HTERT RPE-1 (cell line): ENCODE measurements around the gene WRAP73.

ENCODE experiments used
- in situ Hi-C: fragments of 300-500 bp; cut with MboI; formaldehyde crosslinking; loops from 4 replicates; pipeline ENCODE4 v1.14.3; 2020; ENCODE audit warnings: low sequenced_read_pairs

Gene WRAP73

DNA sequence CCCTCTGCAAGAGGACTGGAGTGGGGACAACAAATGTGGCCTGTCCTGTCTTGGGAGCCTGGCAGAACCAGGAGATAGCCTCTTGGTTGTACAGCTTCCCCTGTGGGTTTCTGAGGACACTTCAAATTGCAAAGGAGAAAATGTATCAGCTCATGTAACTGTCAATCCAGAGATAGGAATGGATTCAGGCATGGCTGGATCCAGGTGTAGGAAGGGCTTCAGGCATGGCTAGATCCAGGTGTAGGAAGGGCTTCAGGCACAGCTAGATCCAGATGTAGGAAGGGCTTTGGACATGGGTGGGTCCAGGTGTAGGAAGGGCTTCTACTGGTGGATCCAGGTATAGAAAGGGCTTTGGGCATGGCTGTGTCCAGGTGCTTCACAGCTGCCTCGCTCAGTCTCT, 33.3 kb upstream of the WRAP73 start:
- in situ Hi-C loops, result no loop called here

DNA sequence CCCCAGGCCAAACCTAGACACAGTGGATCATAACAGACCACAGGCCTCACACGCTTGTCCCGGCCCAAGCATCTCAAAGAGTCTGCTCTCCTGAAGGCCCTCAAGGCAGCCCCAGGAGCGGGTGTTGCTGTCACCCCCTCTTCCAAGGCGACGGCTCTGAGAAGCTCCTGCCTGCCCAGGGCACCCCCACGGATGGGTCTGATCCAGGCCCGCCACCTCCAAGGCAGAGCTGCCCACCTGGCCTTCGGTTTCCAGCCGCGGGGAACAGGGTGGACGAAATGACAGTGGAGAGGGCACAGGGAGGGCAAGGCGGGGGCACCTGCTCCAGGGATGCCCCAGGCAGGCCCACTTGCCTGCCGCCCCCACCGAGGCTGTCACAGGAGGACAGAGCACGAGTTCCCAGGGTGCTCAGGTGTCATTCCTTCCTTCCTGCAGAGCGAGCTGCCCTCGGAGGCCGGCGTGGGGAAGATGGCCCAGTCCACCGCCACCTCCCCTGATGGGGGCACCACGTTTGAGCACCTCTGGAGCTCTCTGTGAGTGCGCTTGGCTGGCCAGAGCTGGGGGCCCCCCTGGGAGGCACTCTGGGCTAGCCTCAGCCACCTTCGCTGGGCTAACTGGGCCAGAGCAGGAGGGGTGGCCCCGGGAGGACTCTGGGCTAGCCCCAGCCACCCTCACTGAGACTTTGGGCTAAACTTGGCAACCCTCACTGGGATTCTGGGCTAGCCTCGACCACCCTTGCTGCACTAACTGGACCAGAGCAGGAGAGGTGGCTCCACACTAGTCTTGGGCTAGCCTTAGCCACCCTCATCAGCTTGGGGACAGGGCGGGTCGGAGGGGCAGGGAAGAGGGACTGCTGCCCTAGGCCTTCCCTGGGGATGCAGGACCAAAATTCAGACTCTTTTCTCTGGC, 32.2 kb upstream of the WRAP73 start:
- in situ Hi-C loops, result no loop called here

DNA sequence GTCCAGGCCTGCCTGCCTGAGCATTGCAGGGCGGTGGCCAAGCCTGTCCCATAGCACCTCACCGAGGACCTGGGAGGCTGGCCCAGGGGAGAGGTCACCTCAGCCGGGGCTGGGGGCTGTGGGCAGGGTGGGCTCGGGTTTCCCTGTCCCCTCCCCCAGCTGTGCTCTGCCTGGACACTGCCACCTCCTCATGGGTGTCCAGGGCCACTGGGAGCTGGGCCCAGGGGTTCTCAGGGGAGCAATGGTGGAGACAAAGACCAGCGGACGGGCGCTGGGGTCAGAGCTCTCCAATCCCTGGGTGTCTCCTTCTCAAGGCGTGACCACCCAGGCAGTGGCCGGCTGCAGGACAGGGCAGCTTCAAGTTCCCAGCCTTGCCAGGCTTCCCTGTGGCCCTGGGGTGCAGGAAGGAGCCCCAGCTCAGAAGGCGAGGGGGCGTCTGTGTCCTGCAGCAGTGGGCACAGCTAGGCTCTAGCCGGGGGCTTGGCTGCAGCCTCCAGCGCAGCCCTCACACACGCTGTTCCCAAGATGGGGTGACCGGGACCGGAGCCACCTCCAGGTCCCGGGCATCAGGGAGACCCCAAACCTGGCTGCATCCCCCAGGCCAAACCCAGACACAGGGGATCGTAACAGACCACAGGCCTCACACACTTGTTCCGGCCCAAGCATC, 31.5 kb upstream of the WRAP73 start:
- in situ Hi-C loops, result no loop called here

DNA sequence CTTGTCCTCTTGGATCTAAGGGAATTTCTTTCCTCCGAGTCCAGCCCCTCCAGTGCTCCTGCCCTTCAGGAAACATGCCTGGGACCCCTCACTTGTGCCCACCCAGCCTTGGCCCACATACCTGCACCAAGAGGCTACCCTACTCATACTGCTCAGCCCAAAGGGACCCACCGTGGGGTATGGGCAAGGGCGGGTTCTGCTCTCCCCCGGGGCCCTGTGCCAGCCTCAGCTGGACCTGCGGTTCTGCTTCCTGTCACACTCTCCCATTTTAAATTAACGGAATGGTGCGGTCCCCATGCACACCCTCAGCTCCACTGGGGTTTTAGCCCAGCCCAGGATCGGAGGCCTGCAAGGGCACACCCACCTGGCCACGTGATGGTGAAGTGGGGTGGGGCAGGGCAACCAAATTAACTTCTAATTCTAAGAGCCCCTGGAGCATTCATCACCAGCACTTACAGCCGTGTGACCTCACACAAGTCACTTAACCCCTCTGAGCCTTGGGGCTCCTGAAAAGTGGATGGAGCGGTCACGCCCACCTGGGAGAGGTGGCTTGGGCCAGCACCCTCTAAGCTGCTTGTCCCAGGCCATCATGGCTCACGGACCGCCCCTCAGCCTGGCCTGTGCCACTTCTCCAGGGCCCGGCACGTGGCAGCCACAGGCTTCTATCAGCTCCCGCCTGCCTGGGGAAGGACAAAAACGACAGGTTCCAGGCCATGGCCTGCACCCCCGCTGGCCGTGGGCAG, 30.8 kb upstream of the WRAP73 start:
- in situ Hi-C loops, result no loop called here

DNA sequence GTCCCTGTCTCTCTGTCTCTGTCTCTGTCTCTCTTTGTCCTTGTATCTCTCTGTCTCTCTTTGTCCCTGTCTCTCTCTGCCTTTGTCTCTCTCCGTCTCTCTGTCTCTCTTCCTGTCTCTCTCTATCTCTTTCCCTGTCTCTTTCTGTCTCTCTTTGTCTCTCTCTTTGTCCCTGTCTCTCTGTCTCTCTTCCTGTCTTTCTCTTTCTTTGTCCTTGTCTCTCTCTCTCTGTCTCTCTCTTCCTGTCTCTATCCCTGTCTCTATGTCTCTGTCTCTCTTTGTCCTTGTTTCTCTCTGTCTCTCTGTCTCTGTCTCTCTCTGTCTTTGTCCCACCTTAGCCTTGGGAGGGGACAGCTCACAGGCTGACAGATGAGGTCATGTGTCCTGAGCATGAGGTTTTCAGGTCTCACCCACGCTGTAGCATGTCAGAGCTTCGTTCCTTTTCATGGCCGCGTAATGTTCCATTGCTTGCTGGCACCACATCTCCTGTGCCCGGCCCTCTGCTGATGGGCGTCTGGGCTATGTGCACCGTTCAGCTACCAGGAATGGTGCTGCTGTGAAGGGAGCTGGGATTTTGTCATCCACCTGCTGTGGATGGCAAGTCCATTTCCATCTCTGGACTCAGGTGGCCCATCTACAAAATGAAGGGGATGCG, 30.0 kb upstream of the WRAP73 start:
- in situ Hi-C loops, result no loop called here

DNA sequence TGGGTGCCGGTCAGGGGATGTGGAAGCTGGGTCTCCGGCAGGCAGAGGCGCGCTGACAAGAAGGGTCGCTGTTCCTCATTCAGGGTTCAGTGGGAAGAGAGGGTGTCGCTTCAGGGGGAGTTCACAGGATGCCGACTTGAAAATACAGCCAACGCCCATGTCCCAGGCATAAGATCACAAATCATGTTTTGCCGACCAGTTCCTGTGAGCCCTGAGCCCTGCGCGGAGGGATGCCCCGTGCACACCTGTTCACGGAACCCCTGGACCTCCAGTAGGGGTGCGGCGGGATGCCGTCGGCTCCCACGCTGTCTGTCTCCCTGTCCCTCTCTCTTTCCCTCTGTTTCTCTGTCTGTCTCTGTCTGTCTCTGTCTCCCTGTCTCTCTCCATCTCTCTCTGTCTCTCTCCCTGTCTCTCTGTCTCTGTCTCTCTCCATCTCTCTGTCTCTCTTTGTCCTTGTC, 29.2 kb upstream of the WRAP73 start:
- in situ Hi-C loops, result no loop called here

DNA sequence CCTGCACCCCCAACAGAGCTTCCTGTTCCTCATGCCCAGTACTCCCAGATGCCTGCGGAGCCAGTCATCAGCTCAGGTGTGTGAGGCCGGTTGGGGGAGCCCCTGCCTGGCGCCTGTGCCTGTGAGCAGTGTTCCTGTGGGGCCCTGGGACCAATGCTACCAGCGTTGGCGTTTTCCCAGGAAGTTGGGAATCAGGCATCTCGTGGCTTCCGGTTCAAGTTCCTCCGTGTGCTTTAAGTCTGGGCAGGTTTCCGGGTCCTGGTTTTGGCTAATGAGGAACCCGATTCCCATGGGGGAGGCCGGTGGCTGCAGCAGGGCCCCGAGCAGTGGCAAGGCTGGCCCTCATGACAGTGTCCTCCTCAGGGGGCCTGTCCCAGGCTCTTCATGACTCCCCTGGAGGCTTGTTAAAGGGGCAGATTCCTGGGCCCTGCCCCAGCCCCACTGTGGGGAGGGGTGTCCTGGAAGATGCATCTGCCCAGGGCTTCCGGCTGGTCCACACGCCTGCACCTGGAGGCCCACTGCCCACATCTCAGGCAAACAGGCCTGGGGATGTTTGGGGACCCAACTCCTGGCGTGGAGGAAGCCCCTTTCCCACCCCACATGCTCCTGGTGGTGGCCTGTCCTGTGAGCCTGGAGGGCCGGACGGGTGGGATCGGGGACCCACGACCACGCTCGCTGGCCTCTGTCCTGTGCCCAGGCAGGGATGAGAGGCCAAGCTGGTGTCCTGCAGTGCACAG, 28.6 kb upstream of the WRAP73 start:
- in situ Hi-C loops, result no loop called here

DNA sequence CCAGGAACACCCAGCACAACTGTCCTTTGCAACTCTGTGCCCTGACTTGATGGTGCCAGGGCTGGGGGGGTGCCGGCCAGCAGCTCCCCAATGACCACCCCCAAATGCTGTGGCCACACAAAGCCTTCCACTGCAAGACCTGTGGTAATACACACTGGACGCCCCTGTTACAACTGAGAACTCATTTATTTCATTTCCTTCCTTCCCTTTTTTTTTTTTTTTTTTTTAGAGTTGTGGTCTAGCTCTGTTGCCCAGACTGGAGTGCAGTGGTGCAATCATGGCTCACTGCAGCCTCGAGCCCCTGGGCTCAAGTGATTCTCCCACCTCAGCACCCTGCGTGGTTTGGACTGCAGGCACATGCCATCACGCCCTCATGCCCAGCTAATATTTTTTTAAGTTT, 27.6 kb upstream of the WRAP73 start:
- in situ Hi-C loops, result no loop called here

DNA sequence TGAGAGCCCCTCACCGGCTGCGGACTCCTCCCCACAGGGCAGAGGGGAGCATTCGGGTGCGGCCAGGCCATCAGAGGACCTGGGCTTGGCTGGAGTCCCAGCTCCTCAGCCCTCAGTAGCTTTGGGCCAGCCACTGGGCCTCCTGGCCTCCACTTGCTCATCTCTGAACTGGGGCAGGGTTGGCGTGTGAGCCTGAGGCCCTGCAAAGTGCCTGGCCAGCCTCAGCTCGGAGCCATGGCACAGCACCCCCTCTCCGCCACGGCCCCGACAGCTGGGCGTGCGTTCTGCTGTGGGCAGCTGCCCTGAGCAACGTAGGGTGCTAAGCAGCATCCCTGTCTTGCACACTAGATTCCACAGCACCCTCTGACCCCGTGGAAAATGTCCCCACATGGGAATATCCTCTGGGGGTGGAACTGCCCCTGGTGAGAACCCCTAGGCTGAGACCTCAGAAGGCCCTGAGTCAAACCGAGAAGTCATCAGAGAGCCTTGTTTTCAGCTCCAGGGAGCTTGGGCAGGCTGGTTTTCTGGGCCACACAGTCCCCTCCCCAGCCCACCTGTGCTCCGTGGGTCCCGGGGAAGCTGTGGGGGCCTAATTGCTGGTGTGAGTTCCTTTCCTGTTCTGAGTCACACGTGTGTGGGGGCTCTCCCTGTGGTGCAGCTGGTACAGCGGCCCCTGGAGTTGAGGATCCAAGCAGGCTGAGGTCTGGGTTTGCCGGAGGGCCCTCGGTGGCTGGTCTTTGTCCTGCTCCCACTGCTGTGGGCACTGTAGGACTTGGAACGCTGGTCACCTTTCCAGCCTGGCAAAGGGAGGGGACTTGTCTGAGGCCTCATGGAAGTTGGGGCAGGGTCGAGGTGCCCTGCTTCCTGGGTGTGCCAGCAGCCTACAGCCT, 26.9 kb upstream of the WRAP73 start:
- in situ Hi-C loops, result no loop called here

DNA sequence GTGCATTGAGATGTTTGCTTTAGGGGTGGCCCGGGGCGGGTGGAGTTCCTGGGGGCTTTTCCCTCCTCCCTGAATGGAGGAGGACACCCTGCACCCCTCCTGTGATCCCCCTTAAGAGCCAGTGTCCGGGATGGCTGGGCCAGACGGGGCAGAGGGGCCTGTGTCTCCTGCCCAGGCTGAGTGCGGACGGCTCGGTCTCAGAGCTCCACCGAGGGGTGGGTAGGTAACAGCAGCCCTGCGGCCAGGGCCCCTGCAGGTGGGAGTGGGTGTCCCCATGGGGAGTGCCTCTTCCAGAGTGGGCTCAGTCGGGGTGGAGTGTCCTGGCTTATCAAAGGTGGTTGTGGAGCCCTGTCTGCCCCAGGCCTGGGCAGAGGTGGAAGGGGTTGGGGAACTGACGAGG, 25.5 kb upstream of the WRAP73 start:
- in situ Hi-C loops, result no loop called here

DNA sequence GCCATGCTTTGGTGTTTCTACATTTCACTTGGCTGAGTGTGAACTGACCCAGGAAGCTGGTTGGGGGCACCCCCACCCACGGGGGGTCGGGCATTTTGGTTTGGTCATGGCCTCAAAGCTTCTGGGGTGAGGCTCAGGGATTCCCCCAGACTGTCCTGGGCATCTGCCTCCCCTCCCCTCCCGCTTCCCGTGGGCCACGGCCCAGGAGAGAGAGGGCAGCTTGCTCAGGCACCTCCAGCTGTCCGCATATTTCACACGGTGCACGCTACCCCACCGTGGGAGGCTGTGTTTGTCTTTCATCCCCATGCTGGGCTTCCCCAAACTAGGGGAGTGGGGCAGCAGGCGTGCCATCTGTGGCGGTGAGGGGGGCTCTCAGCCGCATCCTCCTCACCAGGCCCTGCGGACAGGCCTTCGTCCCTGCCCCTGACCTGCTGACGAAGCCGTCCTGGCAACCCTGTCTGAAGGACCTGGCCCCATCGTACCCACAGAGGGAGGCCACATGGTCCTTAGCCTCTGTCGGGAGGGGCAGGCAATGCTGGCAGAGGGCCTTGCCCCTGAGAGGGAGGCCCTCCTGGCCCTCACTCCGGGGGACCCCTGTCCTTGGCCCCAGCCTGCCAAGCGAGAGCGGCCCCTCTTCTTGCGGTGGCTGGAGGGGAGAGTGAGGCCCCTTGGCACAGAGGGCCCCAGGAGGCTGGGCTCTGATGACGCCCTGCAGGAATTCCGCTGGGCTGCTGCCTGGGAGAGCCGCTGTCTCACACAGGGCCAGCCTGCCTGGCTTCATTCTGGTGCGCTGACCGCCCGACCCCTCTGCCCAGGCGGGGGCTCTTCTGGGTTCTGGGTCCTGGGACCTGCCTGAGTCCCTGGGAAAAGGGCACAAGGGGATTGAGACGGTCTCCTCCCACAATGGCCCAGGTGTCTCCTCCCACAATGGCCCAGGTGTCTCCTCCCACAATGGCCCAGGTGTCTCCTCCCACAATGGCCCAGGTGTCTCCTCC, 24.5 kb upstream of the WRAP73 start:
- in situ Hi-C loops, result no loop called here

DNA sequence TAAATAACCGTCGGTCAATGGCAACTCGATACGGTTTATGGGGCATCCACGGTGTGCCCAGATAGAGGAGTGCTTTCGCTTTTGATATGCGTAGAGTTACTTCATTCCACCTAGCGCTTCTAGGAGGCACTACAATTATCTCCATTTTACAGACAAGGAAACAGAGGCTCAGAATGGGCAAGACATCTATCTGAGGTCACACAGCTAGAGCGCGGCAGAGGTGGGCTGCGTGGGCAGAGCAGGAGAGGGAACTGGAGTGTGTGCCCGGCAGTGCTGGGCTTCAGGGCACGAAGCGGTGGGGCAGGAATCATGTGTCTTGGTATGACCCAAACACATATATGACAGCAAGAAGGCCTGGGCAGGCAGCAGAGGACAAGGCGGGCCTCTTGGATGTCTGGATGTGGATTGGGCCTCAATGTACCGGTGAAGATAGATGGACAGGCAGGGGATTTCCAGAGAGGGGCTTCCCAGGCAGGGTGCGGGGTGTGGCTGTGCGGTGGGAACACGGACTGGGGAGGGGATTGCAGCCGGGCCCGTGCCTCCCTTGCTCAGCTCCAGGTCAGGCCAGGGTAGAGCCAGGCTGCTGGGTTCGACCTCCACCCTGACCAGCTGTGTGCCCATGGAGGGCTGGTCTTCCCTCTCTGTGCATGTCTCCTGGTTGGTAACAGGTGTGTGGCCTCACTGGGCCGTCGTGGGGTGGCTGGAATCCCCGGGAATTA, 23.6 kb upstream of the WRAP73 start:
- in situ Hi-C loops, result no loop called here

DNA sequence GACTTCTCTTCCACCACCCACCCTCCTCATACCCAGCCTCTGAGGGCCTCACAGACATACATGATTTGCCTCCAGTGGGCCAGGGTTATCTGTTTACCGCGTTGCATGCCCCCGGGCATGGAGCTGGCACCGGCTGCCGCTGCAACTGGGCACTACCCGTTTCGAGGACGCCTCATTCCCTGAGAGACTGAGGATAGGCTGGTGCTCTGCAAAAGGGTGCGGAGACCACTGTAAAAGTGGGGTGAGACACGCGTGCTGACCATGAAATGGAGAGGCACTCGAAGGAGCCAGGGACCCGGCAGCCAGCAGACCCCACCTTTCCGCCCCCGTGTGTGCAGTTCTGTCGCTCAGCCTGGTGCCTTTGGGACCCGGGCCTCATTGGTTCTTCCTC, 23.1 kb upstream of the WRAP73 start:
- in situ Hi-C loops, result no loop called here

DNA sequence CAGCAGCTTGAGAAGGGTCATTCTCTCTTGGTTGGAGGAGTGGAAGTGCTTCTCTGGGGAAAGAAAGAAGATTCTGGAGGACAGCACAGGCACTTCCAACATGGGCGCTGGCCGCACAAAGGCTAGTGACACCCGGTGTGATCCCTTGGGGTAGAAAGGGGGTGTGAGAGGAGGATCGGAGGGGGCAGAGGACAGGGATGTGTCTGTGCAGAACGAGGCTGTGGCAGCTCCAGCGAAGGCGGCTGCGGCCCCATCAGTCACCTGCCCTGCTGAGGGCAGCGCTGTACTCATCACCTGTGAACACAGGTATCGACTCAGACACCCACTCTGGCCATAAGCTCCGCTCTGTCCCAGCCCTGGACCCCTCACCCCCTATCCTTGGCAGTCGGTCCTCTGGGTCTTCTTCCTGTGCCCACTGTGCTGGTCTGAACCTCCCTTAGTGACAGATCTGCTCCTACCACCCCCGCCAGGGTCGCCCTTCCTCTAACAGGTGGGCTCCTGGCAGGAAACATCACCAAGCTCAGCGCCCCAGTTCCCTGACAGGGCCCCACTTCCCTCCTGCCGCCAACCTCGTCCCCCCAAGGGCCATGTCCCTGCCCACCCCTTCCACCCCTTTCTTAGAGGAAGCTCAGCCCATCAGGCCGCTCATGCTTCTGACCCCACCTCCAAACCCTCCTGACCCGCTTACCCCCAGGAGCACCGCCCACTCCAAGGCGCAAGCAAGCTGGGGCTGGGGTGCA, 22.5 kb upstream of the WRAP73 start:
- in situ Hi-C loops, result no loop called here

DNA sequence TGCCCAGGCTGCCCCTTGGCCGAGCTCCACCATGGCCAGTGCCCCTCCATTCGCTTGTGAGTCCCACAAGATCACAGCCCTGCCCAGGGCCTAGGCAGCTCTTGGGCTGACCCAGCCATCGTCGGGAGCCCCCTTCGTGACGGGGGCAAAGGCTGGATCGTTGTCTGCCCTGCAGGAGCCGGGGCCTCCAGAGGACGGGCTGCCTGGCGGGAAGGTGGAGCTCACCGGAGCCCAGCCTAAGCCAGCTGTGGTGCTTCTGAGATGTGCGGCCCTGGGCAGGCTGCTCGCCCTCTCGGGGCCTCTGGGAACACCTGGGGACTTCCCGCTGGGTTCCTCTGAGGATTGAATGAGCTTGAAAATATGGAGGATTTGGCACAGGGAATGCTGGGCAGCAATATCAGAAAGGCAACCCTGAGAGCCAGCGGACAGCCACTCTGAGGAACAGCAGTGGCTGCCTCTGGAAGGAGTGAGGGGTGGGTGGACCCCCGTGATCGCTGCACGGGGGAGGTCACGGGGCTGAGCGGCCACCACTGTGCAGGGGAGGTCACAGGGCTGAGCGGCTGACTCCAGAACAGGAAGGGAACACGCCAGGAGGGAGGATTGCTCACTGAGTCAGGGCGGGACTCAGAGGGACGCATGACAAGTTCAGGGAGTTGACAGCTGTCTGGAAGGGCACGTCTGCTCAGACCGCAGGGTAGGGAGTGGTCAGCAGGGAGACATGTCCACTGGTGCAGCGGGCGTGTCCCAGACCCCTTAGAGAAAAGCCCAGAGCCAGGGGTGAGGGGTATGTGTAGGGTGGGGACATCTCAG, 21.7 kb upstream of the WRAP73 start:
- in situ Hi-C loops, result no loop called here

DNA sequence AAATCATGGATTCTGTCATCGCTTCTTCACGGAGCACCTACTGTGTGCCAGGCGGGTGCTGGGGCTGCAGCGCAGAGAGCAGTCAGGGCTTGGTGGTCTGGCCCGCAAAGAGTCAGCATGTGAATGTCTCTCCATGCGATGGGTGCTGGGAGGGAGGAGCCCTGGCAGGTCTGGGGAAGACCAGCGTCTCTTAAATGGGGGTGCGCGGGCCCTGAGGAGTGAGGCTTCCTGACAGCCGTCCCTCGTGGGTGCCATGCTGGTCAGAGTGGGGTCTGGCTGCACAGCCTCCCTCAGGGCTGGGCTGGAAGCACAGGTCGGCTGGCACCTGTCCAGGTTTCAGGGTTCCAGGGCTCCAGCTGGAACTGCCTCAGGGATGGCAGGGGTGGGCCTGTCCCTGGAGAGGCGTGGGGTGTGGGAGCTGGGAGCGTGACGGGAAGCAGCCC, 20.9 kb upstream of the WRAP73 start:
- in situ Hi-C loops, result no loop called here
